Nephron progenitor cell (in vitro differentiated cells): ENCODE measurements around the gene GFOD1.

Experiments used
- DNase-seq: peaks from one replicate; pipeline ENCODE4 v3.0.0; 2021
- H3K27ac Mint-ChIP-seq: 2 replicates; pipeline ENCODE4 v1.8.0; 2021; ENCODE audit warnings: mild to moderate bottlenecking, moderate library complexity, mixed read lengths
- H3K27me3 Mint-ChIP-seq: 2 replicates; pipeline ENCODE4 v1.8.0; 2021; ENCODE audit warnings: mild to moderate bottlenecking, low read depth, mixed read lengths; ENCODE audit not compliant: poor library complexity
- H3K36me3 Mint-ChIP-seq: 2 replicates; pipeline ENCODE4 v1.8.0; 2021; ENCODE audit warnings: low read depth, mixed read lengths
- H3K4me1 Mint-ChIP-seq: 2 replicates; pipeline ENCODE4 v1.8.0; 2021; ENCODE audit warnings: mixed read lengths
- H3K4me3 Mint-ChIP-seq: 2 replicates; pipeline ENCODE4 v1.8.0; 2021; ENCODE audit warnings: mild to moderate bottlenecking, moderate library complexity, mixed read lengths
- H3K9me3 Mint-ChIP-seq: 2 replicates; pipeline ENCODE4 v1.8.0; 2021; ENCODE audit warnings: mild to moderate bottlenecking, moderate library complexity, mixed read lengths
- TF ChIP-seq, protein P1 (sequence below): fragments of 200-600 bp; sonication (generic); IDR thresholded peaks from 2 replicates; pipeline ENCODE4 v1.5.0; 2021; ENCODE audit warnings: antibody characterized with exemption

Gene GFOD1

GRCh38 chr6:13362412-13362811 lies 125.0 kb downstream of the GFOD1 start:
- Mint-ChIP-seq H3K9me3 (no peaks in the 10 kb centered on the region), H3K36me3 (peaks cover 3% of the 10 kb centered on the region), H3K4me1 (peaks cover 37% of the 10 kb centered on the region), H3K27ac (no peak overlapping the region), H3K4me3 (no peak overlapping the region), H3K27me3 (peaks cover 3% of the 10 kb centered on the region)
- DNase-seq: no peak
- TF ChIP-seq, protein P1, sequence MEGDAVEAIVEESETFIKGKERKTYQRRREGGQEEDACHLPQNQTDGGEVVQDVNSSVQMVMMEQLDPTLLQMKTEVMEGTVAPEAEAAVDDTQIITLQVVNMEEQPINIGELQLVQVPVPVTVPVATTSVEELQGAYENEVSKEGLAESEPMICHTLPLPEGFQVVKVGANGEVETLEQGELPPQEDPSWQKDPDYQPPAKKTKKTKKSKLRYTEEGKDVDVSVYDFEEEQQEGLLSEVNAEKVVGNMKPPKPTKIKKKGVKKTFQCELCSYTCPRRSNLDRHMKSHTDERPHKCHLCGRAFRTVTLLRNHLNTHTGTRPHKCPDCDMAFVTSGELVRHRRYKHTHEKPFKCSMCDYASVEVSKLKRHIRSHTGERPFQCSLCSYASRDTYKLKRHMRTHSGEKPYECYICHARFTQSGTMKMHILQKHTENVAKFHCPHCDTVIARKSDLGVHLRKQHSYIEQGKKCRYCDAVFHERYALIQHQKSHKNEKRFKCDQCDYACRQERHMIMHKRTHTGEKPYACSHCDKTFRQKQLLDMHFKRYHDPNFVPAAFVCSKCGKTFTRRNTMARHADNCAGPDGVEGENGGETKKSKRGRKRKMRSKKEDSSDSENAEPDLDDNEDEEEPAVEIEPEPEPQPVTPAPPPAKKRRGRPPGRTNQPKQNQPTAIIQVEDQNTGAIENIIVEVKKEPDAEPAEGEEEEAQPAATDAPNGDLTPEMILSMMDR: no peak

- H3K9me3 Mint-ChIP-seq: no peaks in the 10 kb centered on the region
- peaks cover 38% of the 10 kb centered on the region for H3K4me1 Mint-ChIP-seq
- peaks cover 3% of the 10 kb centered on the region for H3K36me3 Mint-ChIP-seq
- TF ChIP-seq, protein P1: no peak
- DNase-seq: no peak
- no peak overlapping the region for H3K27ac Mint-ChIP-seq
- peaks cover 3% of the 10 kb centered on the region for H3K27me3 Mint-ChIP-seq
- H3K4me3 Mint-ChIP-seq: no peak overlapping the region
Measured at GRCh38 chr6:13360671-13361540, 126.5 kb downstream of the GFOD1 start.

DNA sequence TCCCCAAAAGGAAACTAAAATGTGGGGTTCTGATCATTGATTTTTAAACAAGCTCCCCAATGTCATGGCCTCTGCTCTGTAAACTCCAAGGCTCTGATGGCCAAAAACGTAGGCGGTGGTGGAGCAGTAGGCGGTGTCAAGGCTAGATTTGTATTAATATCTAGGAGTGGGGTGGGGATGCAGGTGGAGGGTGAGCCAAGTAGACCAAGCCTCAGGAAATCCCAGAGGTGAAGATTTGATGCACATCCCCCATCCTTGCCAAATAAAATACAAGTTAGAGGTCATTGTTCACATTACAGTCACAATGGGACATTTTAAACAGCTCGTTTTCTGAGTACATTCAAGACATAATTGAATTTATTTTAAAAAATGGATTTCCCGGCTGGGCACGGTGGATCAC lies 128.1 kb downstream of the GFOD1 start:
- H3K4me3 Mint-ChIP-seq: peak overlapping the region; percentile 14
- no peaks in the 10 kb centered on the region for H3K9me3 Mint-ChIP-seq
- H3K27ac Mint-ChIP-seq: no peak overlapping the region
- peaks cover 40% of the 10 kb centered on the region for H3K4me1 Mint-ChIP-seq
- no peak for DNase-seq
- TF ChIP-seq, protein P1: no peak
- H3K36me3 Mint-ChIP-seq: no peaks in the 10 kb centered on the region
- H3K27me3 Mint-ChIP-seq: peaks cover 3% of the 10 kb centered on the region

GRCh38 chr6:13358511-13358910 lies 128.9 kb downstream of the GFOD1 start:
- DNase-seq: no peak

GRCh38 chr6:13357551-13358075 lies 129.8 kb downstream of the GFOD1 start:
- H3K4me1 Mint-ChIP-seq: peaks cover 32% of the 10 kb centered on the region
- no peaks in the 10 kb centered on the region for H3K27me3 Mint-ChIP-seq
- no peaks in the 10 kb centered on the region for H3K9me3 Mint-ChIP-seq
- no peak overlapping the region for H3K4me3 Mint-ChIP-seq
- no peak overlapping the region for H3K27ac Mint-ChIP-seq
- DNase-seq: no peak
- H3K36me3 Mint-ChIP-seq: no peaks in the 10 kb centered on the region
- TF ChIP-seq, protein P1: no peak

More at GRCh38 chr6:13358511-13358910, 128.9 kb downstream of the GFOD1 start:
- H3K27ac Mint-ChIP-seq: no peak overlapping the region
- H3K4me1 Mint-ChIP-seq: peaks cover 37% of the 10 kb centered on the region
- no peak overlapping the region for H3K4me3 Mint-ChIP-seq
- H3K36me3 Mint-ChIP-seq: no peaks in the 10 kb centered on the region
- peaks cover 3% of the 10 kb centered on the region for H3K27me3 Mint-ChIP-seq
- TF ChIP-seq, protein P1: no peak
- H3K9me3 Mint-ChIP-seq: no peaks in the 10 kb centered on the region
